Activated T-helper 17 cell treated with anti-CD3 and anti-CD28 coated beads, Interleukin-2, amount 50 U/mL, for 72 hours (primary cell): Measurements from ENCODE around the gene FHOD3. TPM values are rescaled to one million over a fixed set of nuclear protein-coding genes. Genes with fewer than 3 reads are reported as not detected.

Experiments used
- ATAC-seq: fragments of 150-1000 bp; cut with Tn5 transposase; replicated peaks from 2 replicates; pipeline ENCODE4 v1.10.0; 2021; ENCODE audit warnings: mild to moderate bottlenecking, moderate library complexity
- H3K27ac Mint-ChIP-seq: one replicate; pipeline ENCODE4 v1.8.0; 2022; ENCODE audit warnings: mixed read lengths
- H3K27me3 Mint-ChIP-seq: one replicate; pipeline ENCODE4 v1.8.0; 2022; ENCODE audit warnings: mixed read lengths
- H3K36me3 Mint-ChIP-seq: one replicate; pipeline ENCODE4 v1.8.0; 2022; ENCODE audit warnings: low read depth, mild to moderate bottlenecking, mixed read lengths
- H3K4me1 Mint-ChIP-seq: one replicate; pipeline ENCODE4 v1.8.0; 2022; ENCODE audit warnings: mixed read lengths
- H3K4me3 Mint-ChIP-seq: one replicate; pipeline ENCODE4 v1.8.0; 2022; ENCODE audit warnings: mild to moderate bottlenecking, mixed read lengths
- H3K9me3 Mint-ChIP-seq: one replicate; pipeline ENCODE4 v1.8.0; 2022; ENCODE audit warnings: mixed read lengths
- total RNA-seq, 2 donors: library from RNA; stranded (reverse); gene quantifications; one replicate each; pipeline ENCODE4 v1.2.3, GENCODE V29; 2022

Gene FHOD3
- total RNA-seq, 2 donors from 2014 or later: not detected

DNA sequence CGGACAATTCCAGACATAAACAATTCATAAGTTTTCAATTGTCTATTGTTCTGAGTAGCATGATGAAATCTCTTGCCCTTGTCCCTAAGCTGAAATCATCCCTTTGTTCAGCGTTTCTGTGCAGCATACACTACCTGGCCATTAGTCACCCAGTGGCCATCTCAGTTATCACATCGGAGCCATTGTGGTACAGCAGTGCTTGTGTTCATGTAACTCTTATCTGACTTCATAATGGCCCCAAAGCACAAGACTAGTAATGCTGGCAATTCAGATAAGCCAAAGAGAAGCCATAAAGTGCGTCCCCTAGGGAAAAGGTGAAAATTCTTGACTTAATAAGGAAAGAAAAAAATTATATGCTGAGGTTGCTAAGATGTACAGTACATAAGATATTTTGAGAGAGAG lies 127.2 kb downstream of the FHOD3 start:
- no peaks in the 10 kb centered on the region for H3K9me3 Mint-ChIP-seq
- ATAC-seq: no peak
- H3K4me1 Mint-ChIP-seq: no peaks in the 10 kb centered on the region
- H3K27me3 Mint-ChIP-seq: peaks cover 24% of the 10 kb centered on the region
- no peak overlapping the region for H3K4me3 Mint-ChIP-seq
- H3K27ac Mint-ChIP-seq: no peak overlapping the region
- no peaks in the 10 kb centered on the region for H3K36me3 Mint-ChIP-seq

DNA sequence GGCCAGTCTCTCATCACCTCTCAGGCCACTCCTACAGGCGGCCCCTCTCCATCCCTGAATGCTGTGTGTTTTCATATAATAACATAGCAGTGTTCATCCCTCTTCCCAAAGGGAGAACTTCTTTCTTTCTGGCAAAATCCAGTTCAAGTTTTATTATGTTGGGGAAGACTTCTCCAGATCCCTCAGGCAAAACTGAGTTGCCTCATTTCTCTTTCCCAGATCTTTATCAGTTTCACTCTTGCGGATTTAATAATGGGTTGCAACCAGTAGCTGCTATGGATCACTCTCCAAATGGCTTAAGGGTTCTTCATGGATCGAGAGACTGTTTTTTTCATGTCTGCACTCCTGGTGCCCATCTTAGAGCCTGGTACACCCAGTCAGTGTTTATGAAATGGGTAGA lies 129.9 kb downstream of the FHOD3 start:
- peaks cover 24% of the 10 kb centered on the region for H3K27me3 Mint-ChIP-seq
- no peaks in the 10 kb centered on the region for H3K4me1 Mint-ChIP-seq
- ATAC-seq: no peak
- no peaks in the 10 kb centered on the region for H3K36me3 Mint-ChIP-seq
- no peaks in the 10 kb centered on the region for H3K9me3 Mint-ChIP-seq
- H3K27ac Mint-ChIP-seq: no peak overlapping the region
- no peak overlapping the region for H3K4me3 Mint-ChIP-seq

DNA sequence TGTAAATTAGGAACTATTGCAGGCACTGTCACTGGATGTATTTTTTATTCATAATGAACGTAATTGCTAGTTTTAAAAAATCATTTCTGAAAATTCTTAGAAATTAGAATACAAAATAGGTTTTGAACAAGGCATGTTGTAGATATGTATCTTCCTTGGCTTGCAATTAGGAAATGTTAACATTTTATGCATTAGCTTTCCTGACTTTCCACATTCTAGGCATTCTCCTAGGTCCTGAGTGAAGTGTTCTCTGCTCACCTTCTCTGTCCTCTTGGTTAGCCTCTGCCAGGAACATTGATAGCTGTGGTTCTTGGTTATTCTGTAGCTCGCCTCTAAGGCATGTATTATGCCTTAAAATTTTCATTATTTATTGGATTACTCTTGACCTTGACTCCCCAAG lies 130.3 kb downstream of the FHOD3 start:
- Mint-ChIP-seq H3K27ac (no peak overlapping the region), H3K4me1 (no peaks in the 10 kb centered on the region), H3K9me3 (no peaks in the 10 kb centered on the region), H3K4me3 (no peak overlapping the region), H3K27me3 (peaks cover 24% of the 10 kb centered on the region), H3K36me3 (no peaks in the 10 kb centered on the region)
- no peak for ATAC-seq

DNA sequence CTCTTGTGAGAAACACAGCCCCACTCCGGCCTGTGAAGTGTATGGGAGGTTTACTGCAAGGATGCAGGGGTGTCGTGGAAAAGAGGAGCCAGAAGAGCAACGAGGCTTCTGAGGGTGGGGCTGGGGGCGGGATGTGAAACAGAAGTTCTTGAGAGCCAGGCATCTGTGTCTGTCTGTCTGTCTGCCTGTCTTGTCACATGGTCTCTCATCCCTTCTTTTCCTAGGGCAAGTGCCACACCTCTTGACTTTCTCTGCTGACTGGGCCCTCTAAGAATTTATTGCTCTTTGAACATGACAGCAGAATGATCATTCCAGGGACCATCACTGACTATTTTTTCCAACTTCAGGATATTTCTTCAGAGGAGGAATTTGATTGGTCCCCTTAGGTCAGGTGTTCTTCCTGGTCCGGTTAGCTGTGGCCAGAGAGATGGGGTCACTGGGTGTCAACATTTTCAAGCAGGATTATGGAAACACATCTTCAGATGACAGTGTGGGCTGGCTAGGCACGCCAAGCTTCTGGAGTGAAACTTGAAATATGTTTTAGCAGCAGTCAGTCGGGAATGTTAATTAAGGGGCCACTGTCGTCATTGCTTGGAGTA lies 131.0 kb downstream of the FHOD3 start:
- Mint-ChIP-seq H3K27me3 (peaks cover 22% of the 10 kb centered on the region), H3K4me3 (no peak overlapping the region), H3K27ac (no peak overlapping the region), H3K36me3 (no peaks in the 10 kb centered on the region), H3K9me3 (no peaks in the 10 kb centered on the region), H3K4me1 (no peaks in the 10 kb centered on the region)
- no peak for ATAC-seq

DNA sequence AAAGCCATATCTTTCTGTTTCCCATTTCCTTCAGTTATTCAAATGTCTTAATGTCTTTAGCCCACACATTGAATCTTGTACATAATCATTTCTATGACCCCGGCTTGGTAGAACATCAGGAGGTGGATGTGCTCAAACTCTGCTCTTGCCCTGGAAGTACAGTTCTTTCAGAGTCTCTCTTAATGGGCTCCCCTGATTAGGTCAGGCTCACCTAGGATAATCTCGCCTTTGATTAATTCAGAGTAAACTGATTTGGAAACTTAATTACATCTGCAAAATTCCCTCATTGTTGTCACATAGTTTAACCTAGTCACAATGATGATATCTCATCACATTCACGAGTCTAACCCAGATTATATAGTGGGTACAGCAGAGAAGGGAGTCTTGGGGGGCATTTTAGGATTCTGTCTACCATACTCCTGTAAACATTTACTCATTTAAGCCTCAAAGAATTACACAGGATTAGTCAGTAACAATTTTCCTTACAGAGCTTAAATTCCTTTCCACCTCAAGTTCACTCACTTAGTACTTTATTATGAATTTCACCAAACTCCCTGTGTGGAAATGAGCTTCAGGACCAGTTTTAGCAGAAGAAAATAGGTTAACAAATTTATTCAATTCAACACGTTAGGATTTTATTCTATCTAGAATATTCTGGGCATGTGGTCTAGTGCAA lies 135.5 kb downstream of the FHOD3 start:
- ATAC-seq: no peak
- H3K4me3 Mint-ChIP-seq: no peak overlapping the region
- no peaks in the 10 kb centered on the region for H3K9me3 Mint-ChIP-seq
- no peaks in the 10 kb centered on the region for H3K36me3 Mint-ChIP-seq
- H3K27ac Mint-ChIP-seq: no peak overlapping the region
- H3K27me3 Mint-ChIP-seq: peaks cover 10% of the 10 kb centered on the region
- H3K4me1 Mint-ChIP-seq: no peaks in the 10 kb centered on the region

DNA sequence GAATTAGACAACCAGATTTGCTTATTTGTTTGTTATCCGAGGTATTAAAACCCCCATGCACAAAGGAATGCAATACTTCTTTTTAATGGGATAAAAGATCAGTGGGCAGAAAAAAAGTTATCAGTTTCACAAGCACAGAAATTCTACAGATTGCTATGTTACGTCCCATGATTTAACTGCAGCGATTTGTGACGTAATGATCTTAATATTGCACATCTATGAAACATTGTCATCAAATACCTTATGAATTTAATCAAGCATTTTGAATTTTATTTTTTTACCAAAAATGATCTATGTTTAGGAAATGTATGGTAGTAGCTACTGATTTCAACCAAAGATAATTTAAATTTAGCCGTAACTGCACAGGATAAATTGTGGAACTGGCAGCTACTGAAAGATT lies 138.9 kb downstream of the FHOD3 start:
- H3K9me3 Mint-ChIP-seq: no peaks in the 10 kb centered on the region
- no peak overlapping the region for H3K27ac Mint-ChIP-seq
- no peak overlapping the region for H3K4me3 Mint-ChIP-seq
- peaks cover 23% of the 10 kb centered on the region for H3K27me3 Mint-ChIP-seq
- no peak for ATAC-seq
- no peaks in the 10 kb centered on the region for H3K4me1 Mint-ChIP-seq
- H3K36me3 Mint-ChIP-seq: no peaks in the 10 kb centered on the region

DNA sequence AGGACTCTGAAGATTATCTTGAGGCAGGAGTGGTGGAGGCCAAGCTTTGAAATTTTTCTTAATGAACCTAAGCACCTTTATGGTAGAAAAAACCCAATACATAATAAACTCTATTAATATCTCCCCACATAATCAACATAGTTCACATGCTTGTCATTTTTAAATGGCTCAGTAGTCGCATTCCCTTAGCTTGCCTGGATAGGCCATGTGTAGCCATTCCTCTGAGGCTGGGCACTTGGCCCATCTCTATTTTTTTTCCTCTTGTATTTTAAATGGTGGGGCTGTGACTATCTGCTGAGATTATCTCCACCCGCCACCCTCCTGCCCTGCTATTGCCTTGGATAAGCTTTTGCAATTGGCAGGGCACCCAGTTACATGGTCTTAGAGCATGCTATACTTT lies 143.1 kb downstream of the FHOD3 start:
- no peak overlapping the region for H3K27ac Mint-ChIP-seq
- peaks cover 4% of the 10 kb centered on the region for H3K9me3 Mint-ChIP-seq
- no peak for ATAC-seq
- no peaks in the 10 kb centered on the region for H3K36me3 Mint-ChIP-seq
- H3K4me1 Mint-ChIP-seq: no peaks in the 10 kb centered on the region
- H3K27me3 Mint-ChIP-seq: peaks cover 39% of the 10 kb centered on the region
- no peak overlapping the region for H3K4me3 Mint-ChIP-seq

DNA sequence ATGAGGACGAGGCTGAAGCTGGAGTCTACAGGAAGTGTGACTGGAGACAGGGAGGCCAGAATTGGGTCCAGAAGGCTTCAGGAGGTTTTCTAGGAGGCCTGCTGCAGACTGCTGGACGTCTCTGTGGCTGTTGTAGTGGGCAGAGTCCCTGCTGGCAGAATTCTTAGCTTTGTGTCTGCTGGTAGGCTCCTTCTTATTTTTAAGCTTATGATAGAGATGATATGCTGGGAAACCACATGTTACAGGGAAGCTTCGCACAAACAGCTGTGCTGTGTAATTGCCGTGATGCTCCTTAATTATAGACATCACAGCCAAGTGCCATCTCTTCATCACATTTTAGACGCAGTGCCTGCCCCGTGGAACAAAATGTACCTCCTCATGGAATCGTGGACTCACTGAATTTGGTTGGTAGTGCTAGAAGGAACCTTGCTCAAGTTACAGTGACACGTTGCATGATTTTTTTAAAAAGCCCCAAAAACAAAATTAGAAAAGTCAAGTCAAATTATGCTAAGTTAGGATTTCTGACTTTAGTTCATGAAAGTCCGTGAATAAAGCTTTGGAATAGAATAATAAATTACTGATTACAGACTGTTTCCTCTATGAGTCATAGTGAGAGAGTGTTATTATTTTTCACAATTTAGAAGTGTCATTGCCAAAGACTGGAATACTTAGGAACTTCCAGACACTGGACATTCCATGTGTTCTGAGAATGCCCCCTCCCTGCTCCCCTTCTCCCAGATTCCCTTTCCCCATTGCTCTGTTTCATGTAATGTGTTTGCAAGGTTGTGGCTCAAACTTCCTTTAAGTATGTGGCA lies 144.1 kb downstream of the FHOD3 start:
- H3K27ac Mint-ChIP-seq: no peak overlapping the region
- ATAC-seq: no peak
- peaks cover 4% of the 10 kb centered on the region for H3K9me3 Mint-ChIP-seq
- no peak overlapping the region for H3K4me3 Mint-ChIP-seq
- no peaks in the 10 kb centered on the region for H3K4me1 Mint-ChIP-seq
- H3K27me3 Mint-ChIP-seq: peaks cover 39% of the 10 kb centered on the region
- no peaks in the 10 kb centered on the region for H3K36me3 Mint-ChIP-seq

DNA sequence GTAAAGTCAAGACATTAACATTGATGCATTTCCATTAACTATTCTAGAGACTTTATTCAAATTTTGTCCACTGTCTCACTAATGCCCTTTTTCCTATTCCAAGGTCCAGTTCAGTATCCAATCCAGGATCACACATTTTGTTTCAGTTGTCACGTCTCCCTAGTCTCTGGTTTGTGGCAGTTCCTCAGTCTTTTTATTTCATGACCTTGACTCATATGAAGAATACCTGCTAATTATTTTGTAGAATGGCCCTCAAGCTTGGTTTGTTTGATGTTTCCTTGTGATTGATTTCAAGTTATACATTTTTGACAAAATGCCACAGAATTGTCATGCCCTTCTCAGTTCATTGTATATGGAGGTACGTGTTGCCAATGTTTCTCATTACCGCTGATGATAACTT lies 145.2 kb downstream of the FHOD3 start:
- Mint-ChIP-seq H3K27me3 (peaks cover 39% of the 10 kb centered on the region), H3K4me3 (no peak overlapping the region), H3K4me1 (no peaks in the 10 kb centered on the region), H3K9me3 (peaks cover 4% of the 10 kb centered on the region), H3K27ac (no peak overlapping the region), H3K36me3 (no peaks in the 10 kb centered on the region)
- ATAC-seq: no peak

DNA sequence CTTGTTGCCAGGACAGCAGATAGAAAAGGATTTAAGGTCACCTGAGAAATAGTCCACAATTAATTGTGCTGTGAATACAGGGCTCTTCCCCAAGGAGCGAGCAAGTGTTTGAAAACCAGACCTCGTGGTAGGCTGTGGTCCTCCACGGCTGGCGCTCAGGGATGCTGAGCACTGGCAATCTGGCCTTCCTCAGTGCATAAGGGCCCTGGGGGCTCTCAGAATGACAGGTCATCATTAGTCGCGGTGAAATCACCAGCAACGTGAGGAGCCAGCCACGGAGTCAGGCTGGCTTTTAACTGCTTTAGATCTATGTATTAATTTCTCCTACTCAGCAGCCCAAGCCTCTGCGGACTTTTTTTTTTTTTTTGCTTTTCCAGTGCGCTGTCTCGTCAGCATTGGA lies 148.5 kb downstream of the FHOD3 start:
- H3K4me3 Mint-ChIP-seq: no peak overlapping the region
- H3K9me3 Mint-ChIP-seq: peaks cover 4% of the 10 kb centered on the region
- no peaks in the 10 kb centered on the region for H3K36me3 Mint-ChIP-seq
- no peaks in the 10 kb centered on the region for H3K4me1 Mint-ChIP-seq
- ATAC-seq: no peak
- H3K27me3 Mint-ChIP-seq: peaks cover 25% of the 10 kb centered on the region
- H3K27ac Mint-ChIP-seq: no peak overlapping the region

DNA sequence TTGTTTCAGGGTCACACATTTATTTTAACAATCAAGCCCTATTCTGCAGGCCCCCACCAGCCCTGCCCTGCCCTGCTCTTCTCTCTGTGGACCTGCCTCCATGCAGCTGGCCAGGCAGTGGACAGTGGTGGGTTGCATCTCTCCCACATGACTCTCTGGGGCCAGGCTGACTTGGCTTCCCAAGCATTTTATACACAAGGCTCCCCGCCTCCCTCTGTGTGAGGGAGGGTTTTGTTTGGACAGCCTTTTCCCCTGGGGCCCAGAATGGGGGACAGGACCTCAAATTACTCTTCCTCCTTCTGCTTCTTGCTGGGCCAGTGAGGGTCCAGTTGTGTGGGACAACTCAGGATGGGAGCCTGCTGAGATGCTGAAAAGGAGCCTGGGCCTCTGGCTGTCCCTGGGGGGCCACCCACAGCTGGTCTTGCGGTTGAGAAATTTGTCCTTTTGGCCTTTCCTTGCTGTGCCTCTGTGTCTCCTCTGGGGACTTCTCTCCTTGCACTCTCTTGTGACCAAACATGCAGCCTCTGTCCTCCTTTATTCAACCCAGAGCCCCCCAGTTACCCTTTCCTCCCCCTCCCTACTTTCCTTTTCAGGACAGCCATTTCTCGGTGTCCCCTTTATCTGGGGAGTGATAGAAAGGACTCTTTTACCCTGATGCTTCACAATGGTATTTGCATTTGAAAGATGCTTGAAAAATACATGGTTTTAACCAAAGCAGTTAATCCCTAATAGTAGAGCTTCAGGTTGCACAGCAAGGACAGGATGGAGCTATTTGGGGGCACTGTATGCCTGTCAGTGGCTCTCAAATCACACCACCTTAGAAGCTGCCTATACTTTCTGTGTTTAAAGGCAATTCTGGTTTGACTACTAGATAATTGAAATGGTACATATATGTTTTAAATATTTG lies 151.1 kb downstream of the FHOD3 start:
- peaks cover 11% of the 10 kb centered on the region for H3K27me3 Mint-ChIP-seq
- H3K36me3 Mint-ChIP-seq: no peaks in the 10 kb centered on the region
- no peaks in the 10 kb centered on the region for H3K4me1 Mint-ChIP-seq
- H3K27ac Mint-ChIP-seq: no peak overlapping the region
- H3K9me3 Mint-ChIP-seq: peaks cover 4% of the 10 kb centered on the region
- ATAC-seq: no peak
- H3K4me3 Mint-ChIP-seq: no peak overlapping the region

DNA sequence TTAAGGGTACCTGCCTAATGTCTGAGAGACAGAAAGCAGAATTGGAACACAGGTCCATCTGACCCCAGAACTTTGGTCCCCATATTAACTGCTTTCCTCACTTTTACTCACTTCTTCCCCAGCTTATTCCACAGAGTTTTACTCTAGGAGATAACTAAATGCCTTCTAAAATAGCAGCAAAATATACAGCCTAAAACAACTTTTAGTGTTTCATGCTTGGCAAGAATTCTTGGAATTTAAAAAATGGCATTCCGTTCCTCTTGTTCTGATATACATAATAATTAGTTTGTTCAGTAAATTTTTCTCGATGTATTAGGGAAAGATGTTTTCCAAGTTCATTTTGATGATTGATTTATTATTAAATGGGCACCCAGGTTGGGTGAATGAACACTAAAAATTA lies 151.9 kb downstream of the FHOD3 start:
- Mint-ChIP-seq H3K36me3 (no peaks in the 10 kb centered on the region), H3K4me1 (no peaks in the 10 kb centered on the region), H3K27ac (no peak overlapping the region), H3K4me3 (no peak overlapping the region), H3K27me3 (peaks cover 11% of the 10 kb centered on the region), H3K9me3 (peaks cover 1% of the 10 kb centered on the region)
- ATAC-seq: no peak

DNA sequence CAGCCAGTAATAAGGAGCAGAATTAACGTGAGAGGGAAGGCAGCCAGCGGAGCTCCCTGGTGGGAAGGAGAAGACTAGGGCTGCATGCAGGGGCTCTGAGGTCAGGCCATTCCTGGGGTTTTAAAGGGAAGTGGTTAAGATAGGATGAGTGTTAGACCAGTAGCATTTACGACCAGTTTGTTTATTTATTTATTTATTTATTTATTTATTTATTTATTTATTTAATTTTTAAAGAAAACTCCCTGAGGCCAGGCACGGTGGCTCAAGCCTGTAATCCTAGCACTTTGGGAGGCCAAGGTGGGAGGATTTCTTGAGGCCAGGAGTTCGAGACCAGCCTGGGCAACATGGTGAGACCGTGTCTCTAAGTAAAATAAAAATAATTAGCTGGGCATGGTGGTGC lies 152.8 kb downstream of the FHOD3 start:
- Mint-ChIP-seq H3K9me3 (no peaks in the 10 kb centered on the region), H3K36me3 (no peaks in the 10 kb centered on the region), H3K4me3 (no peak overlapping the region)

DNA sequence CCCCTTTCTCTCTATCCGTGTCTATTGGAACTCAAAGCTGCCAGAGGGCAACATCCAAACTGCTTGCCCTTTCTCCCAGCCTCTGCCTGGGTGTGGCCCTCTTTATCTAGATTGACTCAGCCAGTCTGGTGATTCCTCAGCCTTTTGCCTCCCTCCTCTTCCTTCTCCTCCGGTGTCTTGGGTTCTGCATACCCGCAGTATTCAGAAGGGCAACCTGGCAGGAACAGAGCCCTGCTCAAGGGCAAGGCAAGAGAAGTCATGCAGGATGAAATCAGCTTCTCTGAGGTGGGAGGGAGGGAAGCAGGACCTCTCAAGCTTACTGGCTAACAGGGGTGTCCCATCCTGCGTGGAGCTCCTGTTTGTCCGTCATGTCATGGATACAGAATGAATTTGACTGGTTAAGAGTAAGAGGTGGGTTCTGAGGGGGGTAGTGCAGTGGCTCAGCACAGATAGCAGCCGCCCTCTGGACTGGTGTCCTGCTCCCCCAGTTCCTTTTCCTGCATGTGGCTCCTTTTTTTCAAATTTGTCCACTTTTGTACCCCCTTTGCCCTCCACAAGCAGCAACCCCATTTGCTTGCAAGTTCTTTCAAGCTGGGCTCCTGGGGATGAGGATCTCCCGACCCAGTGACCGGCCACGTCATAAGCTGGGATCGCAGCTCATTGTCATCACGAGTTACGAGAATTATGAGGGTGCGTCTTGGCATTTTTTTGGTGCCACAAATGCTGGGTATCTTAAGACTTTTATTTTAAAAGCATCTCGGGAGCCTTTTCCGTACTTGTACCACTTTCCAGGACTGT lies 154.1 kb downstream of the FHOD3 start:
- H3K4me3 Mint-ChIP-seq: no peak overlapping the region
- peaks cover 18% of the 10 kb centered on the region for H3K27me3 Mint-ChIP-seq
- ATAC-seq: no peak
- H3K36me3 Mint-ChIP-seq: no peaks in the 10 kb centered on the region
- H3K27ac Mint-ChIP-seq: no peak overlapping the region
- H3K4me1 Mint-ChIP-seq: no peaks in the 10 kb centered on the region
- H3K9me3 Mint-ChIP-seq: no peaks in the 10 kb centered on the region

More for the DNA sequence above, 152.8 kb downstream of the FHOD3 start:
- H3K4me1 Mint-ChIP-seq: no peaks in the 10 kb centered on the region
- no peak for ATAC-seq
- H3K27me3 Mint-ChIP-seq: peaks cover 17% of the 10 kb centered on the region
- H3K27ac Mint-ChIP-seq: no peak overlapping the region
